Measurements from ENCODE around the gene RBSN. TPM values are rescaled to one million over a fixed set of nuclear protein-coding genes. Genes with fewer than 3 reads are reported as not detected.

RBSN gene
- total RNA-seq, 1 experiment from 2014 or later, result 18.4 TPM

DNA sequence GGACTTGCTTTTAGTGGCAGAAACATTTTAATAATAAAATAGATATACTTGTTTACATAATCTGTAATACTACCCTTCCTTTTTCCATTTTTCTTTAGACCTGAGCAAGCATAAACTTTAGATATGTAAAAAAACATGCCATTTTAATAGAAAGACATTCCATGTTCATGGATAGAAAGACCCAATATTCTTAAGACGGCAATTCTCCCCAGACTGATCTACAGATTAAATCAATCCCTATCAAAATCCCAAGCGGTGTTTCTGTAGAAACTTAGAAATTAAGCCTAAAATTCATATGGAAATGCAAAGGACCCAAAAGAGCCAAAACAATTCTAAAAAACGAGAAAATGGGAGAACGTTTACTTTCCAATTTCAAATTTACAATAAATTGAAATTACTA is 45.4 kb downstream of the RBSN start:
- DNase-seq (ENCODE audit: low read depth, low spot score) (no peak), ATAC-seq (no peak)
- no peak overlapping the region for H3K9ac ChIP-seq (ENCODE audit: low read length)
- no peaks in the 10 kb centered on the region for H3K9me2 ChIP-seq (ENCODE audit: insufficient read depth)
- CTCF ChIA-PET, result no interaction called here
- H3K4me2 ChIP-seq (ENCODE audit: low read length), result no peak overlapping the region
- peaks cover 15% of the 10 kb centered on the region; the same call in 1 of the 2 replicates for H4K20me1 ChIP-seq (ENCODE audit: insufficient read depth)
- no peaks in the 10 kb centered on the region for H3K4me1 ChIP-seq (ENCODE audit: control insufficient read depth in 1 of 2, insufficient read depth in 2 of 2, low read length in 2 of 2)
- intact Hi-C loops (cut with micrococcal nuclease), result no loop called here
- H3K4me3 ChIP-seq (replicated peaks in 1 of 2; ENCODE audit: low read depth in 1 of 2, low read length in 2 of 2), result no peak overlapping the region
- H2AFZ ChIP-seq (ENCODE audit: low read depth, low read length, poor library complexity, severe bottlenecking), result no peak overlapping the region
- H3K36me3 ChIP-seq (ENCODE audit: control insufficient read depth in 1 of 2, insufficient read depth in 2 of 2, low read length in 2 of 2), result peaks cover 32 to 72% of the 10 kb centered on the region in 2 experiments; a peak in 3 of 4 replicates
- BruUV-seq (replicated peaks), result no TSS peak
- TF ChIP-seq SIN3A (IDR thresholded peaks at IDR 0.05; ENCODE audit: low read depth) (no peak), POLR2AphosphoS5 (IDR thresholded peaks at IDR 0.05; ENCODE audit: low read depth, low read length) (no peak), YY1 (IDR thresholded peaks at IDR 0.05; ENCODE audit: extremely low read depth, insufficient replicate concordance, low read depth, low read length) (no peak), ZFX (IDR thresholded peaks at IDR 0.05) (no peak), RAD21 (IDR thresholded peaks at IDR 0.05; ENCODE audit: low read depth) (no peak), EZH2phosphoT487 (IDR thresholded peaks at IDR 0.05; ENCODE audit: borderline replicate concordance) (no peak), CEBPB (IDR thresholded peaks at IDR 0.05; ENCODE audit: low read depth) (no peak)
- TF ChIP-seq, protein P1, sequence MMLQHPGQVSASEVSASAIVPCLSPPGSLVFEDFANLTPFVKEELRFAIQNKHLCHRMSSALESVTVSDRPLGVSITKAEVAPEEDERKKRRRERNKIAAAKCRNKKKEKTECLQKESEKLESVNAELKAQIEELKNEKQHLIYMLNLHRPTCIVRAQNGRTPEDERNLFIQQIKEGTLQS (IDR thresholded peaks at IDR 0.05), result no peak
- POLR2A ChIA-PET, result no interaction called here
- no peak overlapping the region for H3K27ac ChIP-seq (ENCODE audit: low read depth, low read length)
- no peaks in the 10 kb centered on the region for H3K9me3 ChIP-seq (ENCODE audit: control insufficient read depth in 1 of 2, insufficient read depth in 1 of 2, low read depth in 1 of 2, low read length in 2 of 2)
- RAD21 ChIA-PET (ENCODE audit: low non-redundant PET in 1 of 2, low total read pairs in 2 of 2, uncharacterized antibody in 2 of 2, unreplicated experiment in 2 of 2), result no interaction called here
- H3K79me2 ChIP-seq (ENCODE audit: insufficient read depth, low read length), result peaks cover 98% of the 10 kb centered on the region
- H3K27me3 ChIP-seq (ENCODE audit: insufficient read depth, low read length), result no peaks in the 10 kb centered on the region

DNA sequence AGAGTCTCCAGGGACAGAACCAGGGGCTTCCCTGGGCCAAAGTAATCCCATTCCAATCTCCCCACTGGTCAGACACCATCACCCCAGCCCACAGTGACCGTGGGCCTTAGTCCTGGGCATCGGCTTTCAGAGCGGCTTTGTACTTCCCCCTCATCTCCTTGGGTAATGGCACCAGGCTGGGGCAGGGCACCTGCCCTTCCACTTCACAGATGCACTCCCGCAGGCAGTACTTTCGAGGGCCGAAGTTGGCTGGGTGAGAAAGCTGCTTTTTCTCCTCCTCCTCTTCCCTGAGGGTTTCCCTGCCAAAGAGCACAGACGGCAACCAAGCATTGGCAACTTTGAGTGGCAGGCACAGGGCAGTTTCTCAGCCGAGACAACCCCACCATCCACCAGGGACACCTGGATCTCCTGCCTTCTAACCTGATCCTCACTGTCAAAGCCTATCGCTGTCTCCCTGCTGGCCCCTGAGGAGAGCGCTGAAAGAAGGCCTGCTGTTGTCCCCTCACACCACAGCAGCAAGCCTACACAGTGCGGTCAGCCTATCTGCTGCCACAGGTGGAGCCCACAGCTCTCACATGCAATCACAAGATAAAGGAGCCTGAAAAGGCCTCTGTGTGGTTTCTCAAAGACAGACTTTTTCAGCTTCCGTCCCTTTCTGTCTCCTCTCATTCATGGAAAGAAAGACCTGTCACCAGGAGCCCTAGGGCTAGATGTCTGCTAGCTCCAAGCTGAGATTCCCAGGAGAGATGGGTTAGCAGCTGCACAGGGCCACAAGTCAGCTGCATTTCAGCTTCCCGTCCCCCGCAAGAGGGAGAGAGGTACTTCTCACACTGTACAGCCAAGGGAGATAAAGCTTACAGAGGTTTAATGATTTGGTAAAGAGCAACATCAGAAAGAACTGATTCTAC is 46.4 kb downstream of the RBSN start:
- ATAC-seq, result no peak
- TF ChIP-seq ZFX (IDR thresholded peaks at IDR 0.05) (no peak), EZH2 (IDR thresholded peaks at IDR 0.05) (no peak), CBX3 (IDR thresholded peaks at IDR 0.05; ENCODE audit: low read depth) (no peak), CEBPB (IDR thresholded peaks at IDR 0.05; ENCODE audit: low read depth) (no peak), ELF1 (IDR thresholded peaks at IDR 0.05; ENCODE audit: borderline replicate concordance, low read depth) (no peak), POLR2AphosphoS5 (IDR thresholded peaks at IDR 0.05; ENCODE audit: low read depth, low read length) (no peak), YY1 (IDR thresholded peaks at IDR 0.05; ENCODE audit: extremely low read depth, insufficient replicate concordance, low read depth, low read length) (no peak)
- TF ChIP-seq, protein P2, sequence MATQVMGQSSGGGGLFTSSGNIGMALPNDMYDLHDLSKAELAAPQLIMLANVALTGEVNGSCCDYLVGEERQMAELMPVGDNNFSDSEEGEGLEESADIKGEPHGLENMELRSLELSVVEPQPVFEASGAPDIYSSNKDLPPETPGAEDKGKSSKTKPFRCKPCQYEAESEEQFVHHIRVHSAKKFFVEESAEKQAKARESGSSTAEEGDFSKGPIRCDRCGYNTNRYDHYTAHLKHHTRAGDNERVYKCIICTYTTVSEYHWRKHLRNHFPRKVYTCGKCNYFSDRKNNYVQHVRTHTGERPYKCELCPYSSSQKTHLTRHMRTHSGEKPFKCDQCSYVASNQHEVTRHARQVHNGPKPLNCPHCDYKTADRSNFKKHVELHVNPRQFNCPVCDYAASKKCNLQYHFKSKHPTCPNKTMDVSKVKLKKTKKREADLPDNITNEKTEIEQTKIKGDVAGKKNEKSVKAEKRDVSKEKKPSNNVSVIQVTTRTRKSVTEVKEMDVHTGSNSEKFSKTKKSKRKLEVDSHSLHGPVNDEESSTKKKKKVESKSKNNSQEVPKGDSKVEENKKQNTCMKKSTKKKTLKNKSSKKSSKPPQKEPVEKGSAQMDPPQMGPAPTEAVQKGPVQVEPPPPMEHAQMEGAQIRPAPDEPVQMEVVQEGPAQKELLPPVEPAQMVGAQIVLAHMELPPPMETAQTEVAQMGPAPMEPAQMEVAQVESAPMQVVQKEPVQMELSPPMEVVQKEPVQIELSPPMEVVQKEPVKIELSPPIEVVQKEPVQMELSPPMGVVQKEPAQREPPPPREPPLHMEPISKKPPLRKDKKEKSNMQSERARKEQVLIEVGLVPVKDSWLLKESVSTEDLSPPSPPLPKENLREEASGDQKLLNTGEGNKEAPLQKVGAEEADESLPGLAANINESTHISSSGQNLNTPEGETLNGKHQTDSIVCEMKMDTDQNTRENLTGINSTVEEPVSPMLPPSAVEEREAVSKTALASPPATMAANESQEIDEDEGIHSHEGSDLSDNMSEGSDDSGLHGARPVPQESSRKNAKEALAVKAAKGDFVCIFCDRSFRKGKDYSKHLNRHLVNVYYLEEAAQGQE (IDR thresholded peaks at IDR 0.05; ENCODE audit: low read depth), result no peak
- peaks cover 98% of the 10 kb centered on the region for H3K79me2 ChIP-seq (ENCODE audit: insufficient read depth, low read length)
- no peaks in the 10 kb centered on the region for H3K4me1 ChIP-seq (ENCODE audit: control insufficient read depth in 1 of 2, insufficient read depth in 2 of 2, low read length in 2 of 2)
- ChIA-PET RAD21 (ENCODE audit: low non-redundant PET in 1 of 2, low total read pairs in 2 of 2, uncharacterized antibody in 2 of 2, unreplicated experiment in 2 of 2) (no interaction called here), POLR2A (no interaction called here), CTCF (interaction anchor here (0.6 to 1.7 kb wide), 3 partner anchors 10 to 50 kb away, joined by 3 to 4 read pairs (median 3); no protein-coding TSS in a partner anchor)
- H2AFZ ChIP-seq (ENCODE audit: low read depth, low read length, poor library complexity, severe bottlenecking), result no peak overlapping the region
- H3K27ac ChIP-seq (ENCODE audit: low read depth, low read length), result no peak overlapping the region
- no peak for DNase-seq (ENCODE audit: low read depth, low spot score)
- H4K20me1 ChIP-seq (ENCODE audit: insufficient read depth), result peaks cover 15% of the 10 kb centered on the region; the same call in 1 of the 2 replicates
- H3K4me3 ChIP-seq (replicated peaks in 1 of 2; ENCODE audit: low read depth in 1 of 2, low read length in 2 of 2), result no peak overlapping the region
- no peak overlapping the region for H3K4me2 ChIP-seq (ENCODE audit: low read length)
- H3K36me3 ChIP-seq (ENCODE audit: control insufficient read depth in 1 of 2, insufficient read depth in 2 of 2, low read length in 2 of 2), result peaks cover 37 to 73% of the 10 kb centered on the region in 2 experiments; a peak in 3 of 4 replicates
- intact Hi-C loops (cut with micrococcal nuclease), result no loop called here
- no peak overlapping the region for H3K9ac ChIP-seq (ENCODE audit: low read length)
- no peaks in the 10 kb centered on the region for H3K9me2 ChIP-seq (ENCODE audit: insufficient read depth)
- H3K9me3 ChIP-seq (ENCODE audit: control insufficient read depth in 1 of 2, insufficient read depth in 1 of 2, low read depth in 1 of 2, low read length in 2 of 2), result no peaks in the 10 kb centered on the region
- BruUV-seq (replicated peaks), result no TSS peak
- H3K27me3 ChIP-seq (ENCODE audit: insufficient read depth, low read length), result no peaks in the 10 kb centered on the region

Data from HCT116 (cell line).